Activated T-helper 2 cell treated with anti-CD3 and anti-CD28 coated beads, Interferon-gamma antibody, Interleukin-2, Interleukin-4, amounts not matched to agents 10 μg/mL and 5 μg/mL and 100 μg/mL, durations not matched to agents 14 hours and 24 hours and 36 hours (primary cell): ENCODE results near the gene IL2RA. TPM values are rescaled to one million over a fixed set of nuclear protein-coding genes. Genes with fewer than 3 reads are reported as not detected.
"Not testable (repeated sequence)": the region's sequence is repeated elsewhere in the genome, so short reads cannot be mapped to it uniquely, and the experiment has no call there.

Experiments
- DNase-seq: peaks from one replicate; pipeline ENCODE4 v3.0.0; 2021; ENCODE audit warnings: low spot score
- H3K27ac Mint-ChIP-seq: one replicate; pipeline ENCODE4 v1.8.0; 2021; ENCODE audit warnings: mixed read lengths
- H3K27me3 Mint-ChIP-seq: one replicate; pipeline ENCODE4 v1.8.0; 2021; ENCODE audit warnings: low read depth, mixed read lengths
- H3K36me3 Mint-ChIP-seq: one replicate; pipeline ENCODE4 v1.8.0; 2021; ENCODE audit warnings: low read depth, mixed read lengths
- H3K4me1 Mint-ChIP-seq: one replicate; pipeline ENCODE4 v1.8.0; 2021; ENCODE audit warnings: low read depth, mixed read lengths
- H3K4me3 Mint-ChIP-seq: one replicate; pipeline ENCODE4 v1.8.0; 2021; ENCODE audit warnings: low read depth, mild to moderate bottlenecking, moderate library complexity, mixed read lengths
- H3K9me3 Mint-ChIP-seq: one replicate; pipeline ENCODE4 v1.8.0; 2021; ENCODE audit warnings: mixed read lengths
- intact Hi-C: fragments of 100-400 bp; cut with micrococcal nuclease; formaldehyde crosslinking; loops from one replicate; pipeline ENCODE4 v1.15.1; 2023
- total RNA-seq: library from RNA; stranded (reverse); gene quantifications from 2 replicates; pipeline ENCODE4 v1.2.3, GENCODE V29; 2022

The IL2RA gene
- total RNA-seq, 1 donor from 2014 or later: 1,808 TPM

GRCh38 chr10:6010569-6010968, 51.6 kb downstream of the IL2RA start:
- Mint-ChIP-seq H3K9me3 (peaks cover 27% of the 10 kb centered on the region), H3K4me1 (peaks cover 49% of the 10 kb centered on the region), H3K27ac (no peak overlapping the region), H3K36me3 (peaks cover 72% of the 10 kb centered on the region), H3K4me3 (no peak overlapping the region), H3K27me3 (no peaks in the 10 kb centered on the region)
- DNase-seq: no peak
- intact Hi-C loops: loop anchor here (2.0 kb wide), 1 partner anchor 34 kb away; the partner anchor contains the start of gene IL15RA

- H3K4me1 Mint-ChIP-seq: peaks cover 48% of the 10 kb centered on the region
- intact Hi-C loops: loop anchor here (1.0 to 2.0 kb wide), 2 partner anchors 9 to 33 kb away; partner anchors contain the start of gene IL15RA
- no peak for DNase-seq
- H3K27me3 Mint-ChIP-seq: no peaks in the 10 kb centered on the region
- H3K4me3 Mint-ChIP-seq: no peak overlapping the region
- peaks cover 27% of the 10 kb centered on the region for H3K9me3 Mint-ChIP-seq
- H3K36me3 Mint-ChIP-seq: peaks cover 66% of the 10 kb centered on the region
- H3K27ac Mint-ChIP-seq: peak overlapping the region; percentile 43
Observed at GRCh38 chr10:6009961-6010360, 52.2 kb downstream of the IL2RA start.

GRCh38 chr10:6009150-6009549, 53.0 kb downstream of the IL2RA start:
- intact Hi-C loops: loop anchor here (1.0 kb wide), 1 partner anchor 8 kb away; no protein-coding TSS in a partner anchor

GRCh38 chr10:6008497-6009142, 53.5 kb downstream of the IL2RA start:
- peaks cover 66% of the 10 kb centered on the region for H3K36me3 Mint-ChIP-seq
- DNase-seq: no peak
- peaks cover 49% of the 10 kb centered on the region for H3K4me1 Mint-ChIP-seq
- H3K27ac Mint-ChIP-seq: no peak overlapping the region
- H3K9me3 Mint-ChIP-seq: peaks cover 27% of the 10 kb centered on the region
- H3K4me3 Mint-ChIP-seq: no peak overlapping the region
- H3K27me3 Mint-ChIP-seq: no peaks in the 10 kb centered on the region
- intact Hi-C loops: loop anchor here (1.0 kb wide), 1 partner anchor 7 kb away; no protein-coding TSS in a partner anchor

More at GRCh38 chr10:6009150-6009549, 53.0 kb downstream of the IL2RA start:
- H3K27ac Mint-ChIP-seq: peak overlapping the region; percentile 43
- H3K36me3 Mint-ChIP-seq: peaks cover 66% of the 10 kb centered on the region
- peaks cover 27% of the 10 kb centered on the region for H3K9me3 Mint-ChIP-seq
- H3K4me3 Mint-ChIP-seq: no peak overlapping the region
- peaks cover 48% of the 10 kb centered on the region for H3K4me1 Mint-ChIP-seq
- no peak for DNase-seq
- no peaks in the 10 kb centered on the region for H3K27me3 Mint-ChIP-seq

GRCh38 chr10:6006991-6007390, 55.2 kb downstream of the IL2RA start:
- DNase-seq: no peak
- peaks cover 52% of the 10 kb centered on the region for H3K36me3 Mint-ChIP-seq
- no peaks in the 10 kb centered on the region for H3K27me3 Mint-ChIP-seq
- no peak overlapping the region for H3K27ac Mint-ChIP-seq
- no peak overlapping the region for H3K4me3 Mint-ChIP-seq
- peaks cover 27% of the 10 kb centered on the region for H3K9me3 Mint-ChIP-seq
- peaks cover 56% of the 10 kb centered on the region for H3K4me1 Mint-ChIP-seq
- intact Hi-C loops: no loop called here

GRCh38 chr10:6006546-6006945, 55.6 kb downstream of the IL2RA start:
- Mint-ChIP-seq H3K27ac (no peak overlapping the region), H3K4me1 (peaks cover 56% of the 10 kb centered on the region), H3K27me3 (no peaks in the 10 kb centered on the region), H3K36me3 (peaks cover 48% of the 10 kb centered on the region), H3K9me3 (peaks cover 27% of the 10 kb centered on the region), H3K4me3 (no peak overlapping the region)
- intact Hi-C loops: no loop called here
- no peak for DNase-seq

- H3K4me1 Mint-ChIP-seq: peaks cover 55% of the 10 kb centered on the region
- H3K4me3 Mint-ChIP-seq: no peak overlapping the region
- no peaks in the 10 kb centered on the region for H3K27me3 Mint-ChIP-seq
- intact Hi-C loops: no loop called here
- H3K27ac Mint-ChIP-seq: no peak overlapping the region
- H3K9me3 Mint-ChIP-seq: peaks cover 27% of the 10 kb centered on the region
- no peak for DNase-seq
- H3K36me3 Mint-ChIP-seq: peaks cover 42% of the 10 kb centered on the region
Observed at GRCh38 chr10:6005856-6006395, 56.2 kb downstream of the IL2RA start.

GRCh38 chr10:6005161-6005804, 56.9 kb downstream of the IL2RA start:
- H3K27ac Mint-ChIP-seq, DNase-seq, H3K27me3 Mint-ChIP-seq, H3K4me3 Mint-ChIP-seq, intact Hi-C loops: not testable (repeated sequence)
- Mint-ChIP-seq H3K9me3 (peaks cover 27% of the 10 kb centered on the region), H3K36me3 (peaks cover 41% of the 10 kb centered on the region), H3K4me1 (peaks cover 59% of the 10 kb centered on the region)

GRCh38 chr10:6002809-6003510, 59.2 kb downstream of the IL2RA start:
- H3K9me3 Mint-ChIP-seq: peaks cover 15% of the 10 kb centered on the region
- DNase-seq: no peak
- peaks cover 48% of the 10 kb centered on the region for H3K4me1 Mint-ChIP-seq
- intact Hi-C loops: loop anchor here (1.0 to 5.0 kb wide), 3 partner anchors 27 to 111 kb away; partner anchors contain the start of gene FBH1
- H3K27ac Mint-ChIP-seq: peak overlapping the region; percentile 85
- peaks cover 6% of the 10 kb centered on the region for H3K27me3 Mint-ChIP-seq
- H3K4me3 Mint-ChIP-seq: peak overlapping the region; percentile 28
- peaks cover 31% of the 10 kb centered on the region for H3K36me3 Mint-ChIP-seq

- intact Hi-C loops: loop anchor here (5.0 kb wide), 1 partner anchor 107 kb away; the partner anchor contains the start of gene FBH1
- no peak for DNase-seq
- peaks cover 12% of the 10 kb centered on the region for H3K36me3 Mint-ChIP-seq
- H3K9me3 Mint-ChIP-seq: peaks cover under 1% of the 10 kb centered on the region
- H3K4me1 Mint-ChIP-seq: peaks cover 40% of the 10 kb centered on the region
- H3K4me3 Mint-ChIP-seq: no peak overlapping the region
- no peak overlapping the region for H3K27ac Mint-ChIP-seq
- peaks cover 17% of the 10 kb centered on the region for H3K27me3 Mint-ChIP-seq
Observed at GRCh38 chr10:5999440-6000165, 62.6 kb downstream of the IL2RA start.

- H3K9me3 Mint-ChIP-seq: peaks cover 20% of the 10 kb centered on the region
- no peak overlapping the region for H3K4me3 Mint-ChIP-seq
- peaks cover 11% of the 10 kb centered on the region for H3K4me1 Mint-ChIP-seq
- H3K27ac Mint-ChIP-seq: no peak overlapping the region
- H3K27me3 Mint-ChIP-seq: peaks cover 17% of the 10 kb centered on the region
- intact Hi-C loops: no loop called here
- no peak for DNase-seq
- peaks cover 10% of the 10 kb centered on the region for H3K36me3 Mint-ChIP-seq
Observed at GRCh38 chr10:5996696-5997095, 65.5 kb downstream of the IL2RA start.

GRCh38 chr10:5992398-5992797, 69.8 kb downstream of the IL2RA start:
- H3K4me3 Mint-ChIP-seq: no peak overlapping the region
- intact Hi-C loops: no loop called here
- peaks cover 27% of the 10 kb centered on the region for H3K9me3 Mint-ChIP-seq
- DNase-seq: no peak
- H3K27ac Mint-ChIP-seq: no peak overlapping the region
- H3K36me3 Mint-ChIP-seq: peaks cover 16% of the 10 kb centered on the region
- peaks cover 9% of the 10 kb centered on the region for H3K4me1 Mint-ChIP-seq
- H3K27me3 Mint-ChIP-seq: peaks cover 6% of the 10 kb centered on the region
